Kidney (tissue), 14 donors: ENCODE measurements around the gene CMSS1. TPM values are rescaled to one million over a fixed set of nuclear protein-coding genes. Genes with fewer than 3 reads are reported as not detected.

ENCODE experiments used
- DNase-seq, 5 donors: peaks; one replicate each; pipeline ENCODE4 v3.0.0-alpha.2; 2013 to 2020
- FAIRE-seq: peaks from 2 replicates; lab custom pipeline; 2012; peaks lifted over from hg19 to GRCh38; lab: Jason Lieb, UNC
- H3K27ac ChIP-seq, 2 donors: one replicate each; pipeline ENCODE4 v1.7.0; 2013; ENCODE audit warnings: low read depth in 2 of 2, low read length in 2 of 2, inconsistent platforms in 1 of 2
- H3K27me3 ChIP-seq: one replicate; pipeline ENCODE4 v1.7.1; 2013; ENCODE audit warnings: low read length, inconsistent platforms; ENCODE audit not compliant: control insufficient read depth, insufficient read depth
- H3K36me3 ChIP-seq, 3 donors: one replicate each; pipeline versions ENCODE4 v1.7.0 to v1.7.1; 2013; ENCODE audit warnings: low read length in 3 of 3, control low read depth in 1 of 3, inconsistent platforms in 1 of 3; ENCODE audit not compliant: insufficient read depth in 3 of 3, control insufficient read depth in 2 of 3
- H3K4me1 ChIP-seq, 3 donors: one replicate each; pipeline versions ENCODE4 v1.7.0 to v1.7.1; 2013; ENCODE audit warnings: low read length in 3 of 3, inconsistent platforms in 1 of 3, low read depth in 1 of 3; ENCODE audit not compliant: control insufficient read depth in 2 of 3, insufficient read depth in 2 of 3
- H3K4me3 ChIP-seq, 3 donors: one replicate each; pipeline versions ENCODE4 v1.7.0 to v1.8.1; 2013; ENCODE audit warnings: low read length in 3 of 3, control low read depth in 1 of 3, inconsistent platforms in 1 of 3
- H3K9ac ChIP-seq, 3 donors: one replicate each; pipeline versions ENCODE4 v1.7.0 to v1.7.1; 2013; ENCODE audit warnings: low read length in 3 of 3, control low read depth in 1 of 3, inconsistent platforms in 1 of 3
- H3K9me3 ChIP-seq, 3 donors: one replicate each; pipeline versions ENCODE4 v1.7.0 to v1.7.1; 2013; ENCODE audit warnings: low read length in 3 of 3, control low read depth in 1 of 3, inconsistent platforms in 1 of 3; ENCODE audit not compliant: control insufficient read depth in 2 of 3, insufficient read depth in 1 of 3
- intact Hi-C: fragments of 100-400 bp; cut with DNase I; formaldehyde crosslinking; loops from one replicate; pipeline ENCODE4 v1.11.1; 2022
- polyA plus RNA-seq: library from polyadenylated mRNA; stranded (reverse); fragments of 350-450 nt; fragmentation: Illumina TruSeq; extraction: RNeasy Lipid Tissue Mini Kit (QIAGEN cat#74804); gene quantifications from one replicate; pipeline ENCODE4 v1.2.3, GENCODE V29; 2014; ENCODE audit warnings: low read depth, low replicate concordance; ENCODE audit not compliant: insufficient read depth
- total RNA-seq: library from RNA; stranded (reverse); fragmentation: NEBNext Ultra II Directional; extraction: Animal tissue kit (Norgen Biotek cat#: 25700); gene quantifications from one replicate; pipeline ENCODE4 v1.2.1, GENCODE V29; 2021
- TF ChIP-seq, protein P1 (sequence below): IDR thresholded peaks from 3 replicates; pipeline ENCODE4 v1.5.1; 2012; ENCODE audit warnings: mild to moderate bottlenecking, moderate library complexity, borderline replicate concordance; ENCODE audit not compliant: insufficient read depth; ENCODE audit errors: extremely low read depth
- donor health status: control.
- donor health status: control.
- donor health status: control.
- donor health status: control.
- donor health status: control.
- donor health status: DM: yes; HTN: yes; CAD: no.
- donor health status: Normal renal cell carcinoma (clear cell type).

CMSS1 gene
- total and polyA plus RNA-seq, 2 donors from 2014 or later = 26.4 to 27.0 TPM

DNA sequence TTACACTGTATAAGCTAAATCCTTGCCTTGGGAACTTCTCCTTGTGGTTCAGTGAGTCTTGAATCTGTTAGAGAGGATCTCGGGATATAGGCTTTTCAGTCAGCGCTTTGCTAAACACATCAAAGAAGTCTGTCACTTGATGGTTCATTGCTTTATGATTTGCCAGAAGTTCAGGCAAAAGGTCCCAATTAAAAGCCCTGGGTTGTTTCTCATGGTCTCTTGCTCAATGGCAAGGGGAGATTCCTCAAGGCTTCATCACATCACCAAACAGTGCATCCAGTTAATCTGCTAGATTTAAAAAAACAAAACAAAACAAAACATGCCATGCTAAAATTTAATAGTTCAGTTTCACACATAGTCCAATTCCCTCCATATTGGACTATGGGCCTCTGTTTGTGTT is 181.9 kb downstream of the CMSS1 start:
- Histone ChIP-seq H3K27ac (no peak overlapping the region), H3K27me3 (no peaks in the 10 kb centered on the region), H3K4me3 (no peak overlapping the region), H3K4me1 (peaks cover 0 to 9% (median 3%) of the 10 kb centered on the region in 3 donors), H3K36me3 (no peaks in the 10 kb centered on the region), H3K9ac (no peak overlapping the region), H3K9me3 (no peaks in the 10 kb centered on the region)
- DNase-seq (no peak), FAIRE-seq (no peak)
- intact Hi-C loops = no loop called here
- TF ChIP-seq, protein P1, sequence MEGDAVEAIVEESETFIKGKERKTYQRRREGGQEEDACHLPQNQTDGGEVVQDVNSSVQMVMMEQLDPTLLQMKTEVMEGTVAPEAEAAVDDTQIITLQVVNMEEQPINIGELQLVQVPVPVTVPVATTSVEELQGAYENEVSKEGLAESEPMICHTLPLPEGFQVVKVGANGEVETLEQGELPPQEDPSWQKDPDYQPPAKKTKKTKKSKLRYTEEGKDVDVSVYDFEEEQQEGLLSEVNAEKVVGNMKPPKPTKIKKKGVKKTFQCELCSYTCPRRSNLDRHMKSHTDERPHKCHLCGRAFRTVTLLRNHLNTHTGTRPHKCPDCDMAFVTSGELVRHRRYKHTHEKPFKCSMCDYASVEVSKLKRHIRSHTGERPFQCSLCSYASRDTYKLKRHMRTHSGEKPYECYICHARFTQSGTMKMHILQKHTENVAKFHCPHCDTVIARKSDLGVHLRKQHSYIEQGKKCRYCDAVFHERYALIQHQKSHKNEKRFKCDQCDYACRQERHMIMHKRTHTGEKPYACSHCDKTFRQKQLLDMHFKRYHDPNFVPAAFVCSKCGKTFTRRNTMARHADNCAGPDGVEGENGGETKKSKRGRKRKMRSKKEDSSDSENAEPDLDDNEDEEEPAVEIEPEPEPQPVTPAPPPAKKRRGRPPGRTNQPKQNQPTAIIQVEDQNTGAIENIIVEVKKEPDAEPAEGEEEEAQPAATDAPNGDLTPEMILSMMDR = no peak

DNA sequence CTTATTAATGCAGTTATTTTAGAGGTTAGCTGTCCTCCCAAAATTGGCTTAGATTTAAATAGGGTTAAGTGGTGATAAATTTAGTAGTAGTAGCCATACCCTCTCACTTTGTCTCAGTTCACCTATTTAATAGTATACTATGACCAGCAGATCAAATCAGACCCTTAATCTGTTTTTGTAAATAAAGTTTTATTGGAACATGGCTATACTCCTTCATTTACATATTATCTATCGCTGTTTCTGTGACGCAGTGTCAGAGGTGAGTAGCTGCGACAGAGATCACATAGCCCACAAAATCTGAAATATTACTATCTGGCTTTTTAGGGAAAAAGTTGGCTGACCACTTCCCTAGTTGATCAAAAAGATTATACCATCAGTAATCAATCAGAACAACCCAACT is 183.4 kb downstream of the CMSS1 start:
- Histone ChIP-seq H3K4me1 (peaks cover 6 to 9% (median 8%) of the 10 kb centered on the region in 3 donors), H3K9ac (no peak overlapping the region), H3K9me3 (no peaks in the 10 kb centered on the region), H3K27me3 (no peaks in the 10 kb centered on the region), H3K27ac (no peak overlapping the region), H3K36me3 (no peaks in the 10 kb centered on the region), H3K4me3 (no peak overlapping the region)
- intact Hi-C loops = no loop called here
- TF ChIP-seq, protein P1 = no peak
- FAIRE-seq = no peak
- DNase-seq = no peak

DNA sequence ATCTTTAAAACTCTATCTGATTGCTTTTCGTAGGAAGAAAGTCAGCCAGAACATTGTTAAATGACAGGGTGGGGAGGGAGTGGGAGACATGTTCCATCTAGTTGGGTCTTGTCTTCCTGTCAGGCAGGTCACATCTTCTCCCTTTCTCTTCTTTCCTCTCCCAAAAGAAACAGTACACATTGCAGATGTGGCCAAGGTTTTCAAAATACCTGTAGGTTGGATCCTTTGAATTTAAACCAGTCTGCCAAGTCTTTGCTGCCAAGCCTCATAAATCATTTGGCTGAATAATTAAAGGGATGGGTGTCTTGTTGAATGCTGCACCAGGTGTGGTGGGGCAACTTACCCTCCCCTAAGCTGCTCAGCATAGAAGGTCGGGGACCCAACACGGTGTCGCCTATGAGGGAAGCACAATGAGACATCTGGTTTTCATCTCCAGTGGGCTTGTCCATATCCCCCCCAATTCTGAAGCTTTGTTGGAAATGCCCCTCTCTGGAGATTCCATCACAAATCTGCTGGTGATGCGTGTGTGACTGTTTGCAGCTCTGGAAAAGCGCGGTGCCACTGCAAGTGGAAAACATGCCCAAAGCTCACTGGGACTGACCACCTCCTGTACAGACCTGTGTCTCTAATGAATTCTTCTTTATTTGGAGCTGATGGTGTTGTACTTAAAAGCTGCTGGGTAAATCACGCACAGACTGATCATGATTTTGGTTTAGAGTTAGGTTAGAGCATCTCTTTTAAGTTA is 184.0 kb downstream of the CMSS1 start:
- DNase-seq (peak in 2 of 5 donors; percentile 36 to 52), FAIRE-seq (no peak)
- Histone ChIP-seq H3K27me3 (no peaks in the 10 kb centered on the region), H3K4me3 (no peak overlapping the region), H3K36me3 (no peaks in the 10 kb centered on the region), H3K9me3 (no peaks in the 10 kb centered on the region), H3K27ac (no peak overlapping the region), H3K4me1 (peaks cover 6 to 10% (median 9%) of the 10 kb centered on the region in 3 donors), H3K9ac (no peak overlapping the region)
- intact Hi-C loops = no loop called here
- TF ChIP-seq, protein P1 = no peak
